Measurements from ENCODE around the gene FOXC1.

Gene FOXC1

GRCh38 chr6:1612299-1612973, 2.7 kb downstream of the FOXC1 start:
- H3K4me1 Mint-ChIP-seq, result peaks cover 35% of the 10 kb centered on the region
- H3K36me3 Mint-ChIP-seq, result no peaks in the 10 kb centered on the region
- H3K4me3 Mint-ChIP-seq, result peak overlapping the region; percentile 82
- peak overlapping the region; percentile 9 for H3K27ac Mint-ChIP-seq
- H3K9me3 Mint-ChIP-seq, result no peaks in the 10 kb centered on the region
- H3K27me3 Mint-ChIP-seq, result peaks cover 45% of the 10 kb centered on the region

DNA sequence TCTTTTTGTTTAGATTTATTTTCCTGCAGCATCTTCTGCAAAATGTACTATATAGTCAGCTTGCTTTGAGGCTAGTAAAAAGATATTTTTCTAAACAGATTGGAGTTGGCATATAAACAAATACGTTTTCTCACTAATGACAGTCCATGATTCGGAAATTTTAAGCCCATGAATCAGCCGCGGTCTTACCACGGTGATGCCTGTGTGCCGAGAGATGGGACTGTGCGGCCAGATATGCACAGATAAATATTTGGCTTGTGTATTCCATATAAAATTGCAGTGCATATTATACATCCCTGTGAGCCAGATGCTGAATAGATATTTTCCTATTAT, 3.2 kb downstream of the FOXC1 start:
- H3K27ac Mint-ChIP-seq, result no peak overlapping the region
- no peaks in the 10 kb centered on the region for H3K36me3 Mint-ChIP-seq
- peaks cover 30% of the 10 kb centered on the region for H3K4me1 Mint-ChIP-seq
- peak overlapping the region; percentile 82 for H3K4me3 Mint-ChIP-seq
- H3K9me3 Mint-ChIP-seq, result no peaks in the 10 kb centered on the region
- H3K27me3 Mint-ChIP-seq, result peaks cover 46% of the 10 kb centered on the region

DNA sequence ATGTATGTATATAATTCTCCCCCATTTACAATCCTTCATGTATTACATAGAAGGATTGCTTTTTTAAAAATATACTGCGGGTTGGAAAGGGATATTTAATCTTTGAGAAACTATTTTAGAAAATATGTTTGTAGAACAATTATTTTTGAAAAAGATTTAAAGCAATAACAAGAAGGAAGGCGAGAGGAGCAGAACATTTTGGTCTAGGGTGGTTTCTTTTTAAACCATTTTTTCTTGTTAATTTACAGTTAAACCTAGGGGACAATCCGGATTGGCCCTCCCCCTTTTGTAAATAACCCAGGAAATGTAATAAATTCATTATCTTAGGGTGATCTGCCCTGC, 3.6 kb downstream of the FOXC1 start:
- Mint-ChIP-seq H3K4me3 (no peak overlapping the region), H3K27ac (no peak overlapping the region), H3K4me1 (peaks cover 26% of the 10 kb centered on the region), H3K27me3 (peaks cover 47% of the 10 kb centered on the region), H3K36me3 (no peaks in the 10 kb centered on the region), H3K9me3 (no peaks in the 10 kb centered on the region)

DNA sequence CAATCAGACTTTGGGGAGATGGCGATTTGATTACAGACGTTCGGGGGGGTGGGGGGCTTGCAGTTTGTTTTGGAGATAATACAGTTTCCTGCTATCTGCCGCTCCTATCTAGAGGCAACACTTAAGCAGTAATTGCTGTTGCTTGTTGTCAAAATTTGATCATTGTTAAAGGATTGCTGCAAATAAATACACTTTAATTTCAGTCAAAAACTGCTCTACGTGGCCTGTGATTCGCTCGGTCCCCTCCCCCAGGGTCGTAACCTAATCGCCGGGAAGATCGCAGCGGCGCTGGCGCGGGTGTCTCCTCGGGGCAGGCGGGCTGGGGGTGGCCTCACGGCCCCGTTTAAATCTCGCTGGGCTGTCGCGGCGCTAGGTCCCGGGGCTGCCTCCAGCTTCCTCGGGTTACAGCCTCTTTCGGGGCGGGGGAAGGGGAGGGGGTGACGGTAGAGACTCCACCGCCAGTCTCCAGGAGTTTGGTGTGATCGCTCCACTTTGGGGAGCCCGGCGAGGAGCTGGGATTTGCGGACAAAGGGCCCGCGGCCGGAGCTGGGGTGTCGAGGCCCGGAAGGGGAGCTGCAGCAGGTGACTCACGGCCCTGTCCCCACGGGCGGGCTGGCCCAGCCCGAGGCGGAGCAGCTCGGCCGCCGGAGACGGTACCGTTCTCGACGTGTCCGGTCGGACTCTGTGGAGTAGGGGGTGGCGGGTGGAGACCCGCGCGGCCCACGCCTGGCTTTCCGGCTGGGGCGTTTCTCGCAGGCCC, 4.2 kb downstream of the FOXC1 start:
- peaks cover 44% of the 10 kb centered on the region for H3K27me3 Mint-ChIP-seq
- H3K36me3 Mint-ChIP-seq, result no peaks in the 10 kb centered on the region
- H3K4me1 Mint-ChIP-seq, result peaks cover 21% of the 10 kb centered on the region
- H3K9me3 Mint-ChIP-seq, result no peaks in the 10 kb centered on the region
- no peak overlapping the region for H3K4me3 Mint-ChIP-seq
- no peak overlapping the region for H3K27ac Mint-ChIP-seq

DNA sequence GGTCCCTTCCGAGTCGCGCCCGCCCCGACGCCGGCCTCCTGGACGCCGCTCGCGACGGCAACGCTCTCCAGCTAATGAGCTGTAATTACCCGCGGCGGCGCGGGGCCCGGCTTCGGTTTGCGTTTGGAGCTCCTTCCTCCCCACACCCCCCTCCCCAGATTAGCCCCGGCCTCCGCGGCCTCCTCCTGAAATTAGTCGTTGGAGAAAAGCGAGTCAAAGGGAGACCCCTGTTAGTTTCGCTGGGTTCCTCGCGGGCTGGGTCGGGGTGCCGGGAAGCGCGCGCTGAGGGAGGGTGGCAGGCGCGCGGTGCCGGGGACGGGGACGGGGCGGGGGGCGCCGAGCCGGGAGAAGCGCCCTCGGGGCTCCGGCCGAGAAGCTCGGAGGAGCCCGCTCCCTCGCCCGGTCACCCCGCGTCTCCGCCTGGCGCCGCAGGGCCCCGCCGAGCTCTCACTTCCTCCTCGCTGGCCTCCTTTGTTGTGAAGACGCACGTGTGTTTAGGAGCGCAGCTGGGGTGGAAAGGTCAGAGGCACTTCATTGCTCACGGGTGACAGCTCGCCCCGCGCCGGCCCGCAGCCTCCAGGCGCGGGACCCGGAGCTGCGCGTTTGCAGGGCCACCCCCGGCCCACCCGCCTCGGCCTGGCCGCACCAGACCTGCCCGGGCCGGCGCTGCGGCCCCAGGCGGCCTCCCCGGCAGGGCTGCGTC, 4.9 kb downstream of the FOXC1 start:
- H3K36me3 Mint-ChIP-seq, result no peaks in the 10 kb centered on the region
- H3K4me3 Mint-ChIP-seq, result no peak overlapping the region
- H3K27me3 Mint-ChIP-seq, result peaks cover 44% of the 10 kb centered on the region
- no peaks in the 10 kb centered on the region for H3K9me3 Mint-ChIP-seq
- no peak overlapping the region for H3K27ac Mint-ChIP-seq
- H3K4me1 Mint-ChIP-seq, result peaks cover 21% of the 10 kb centered on the region

GRCh38 chr6:1615151-1615852, 5.6 kb downstream of the FOXC1 start:
- H3K36me3 Mint-ChIP-seq, result no peaks in the 10 kb centered on the region
- H3K4me1 Mint-ChIP-seq, result peaks cover 21% of the 10 kb centered on the region
- H3K4me3 Mint-ChIP-seq, result no peak overlapping the region
- no peaks in the 10 kb centered on the region for H3K9me3 Mint-ChIP-seq
- no peak overlapping the region for H3K27ac Mint-ChIP-seq
- H3K27me3 Mint-ChIP-seq, result peaks cover 44% of the 10 kb centered on the region

- Mint-ChIP-seq H3K9me3 (no peaks in the 10 kb centered on the region), H3K36me3 (no peaks in the 10 kb centered on the region), H3K27ac (no peak overlapping the region), H3K27me3 (peaks cover 41% of the 10 kb centered on the region), H3K4me3 (no peak overlapping the region), H3K4me1 (peaks cover 18% of the 10 kb centered on the region)
These were observed 6.2 kb downstream of the FOXC1 start for GRCh38 chr6:1615853-1616420.

DNA sequence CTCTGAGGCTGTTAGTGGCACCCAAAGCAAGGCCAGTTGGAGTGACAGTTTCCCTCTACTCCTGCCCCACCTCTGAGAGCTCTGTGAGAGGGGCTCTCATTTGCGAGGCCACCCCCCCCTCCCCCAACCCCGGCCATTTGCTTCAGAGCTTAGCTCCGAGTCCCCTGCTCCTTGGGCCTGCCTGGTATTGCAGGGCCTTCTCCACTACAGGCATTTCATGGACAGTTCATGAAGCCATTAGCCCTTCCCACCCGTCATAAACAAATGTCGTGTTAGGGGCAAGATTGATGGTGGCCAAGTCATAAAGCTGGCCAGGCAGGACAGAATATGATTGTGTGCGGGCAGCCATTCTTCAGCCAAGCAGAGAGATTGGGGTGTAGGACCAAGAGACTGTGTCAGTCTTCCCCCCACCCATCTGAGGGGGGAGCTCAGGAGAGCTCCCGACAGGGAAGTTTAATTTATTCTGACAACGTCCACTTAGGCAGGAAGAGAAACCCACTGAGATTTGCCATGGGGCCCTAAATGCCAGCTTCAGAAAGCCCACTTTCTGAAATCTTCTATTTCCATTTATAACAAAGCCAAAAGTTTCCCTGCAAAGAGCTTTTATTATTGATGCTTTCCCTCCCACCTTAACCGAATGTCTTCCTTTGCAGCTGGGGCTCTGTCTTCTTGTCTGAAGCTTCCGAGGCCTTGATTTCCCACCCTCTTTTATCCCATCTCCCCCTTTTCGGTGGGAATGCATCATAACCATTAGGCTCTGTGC, 7.2 kb downstream of the FOXC1 start:
- Mint-ChIP-seq H3K4me1 (peaks cover 17% of the 10 kb centered on the region), H3K36me3 (no peaks in the 10 kb centered on the region), H3K27ac (no peak overlapping the region), H3K4me3 (no peak overlapping the region), H3K27me3 (peaks cover 43% of the 10 kb centered on the region), H3K9me3 (no peaks in the 10 kb centered on the region)

- H3K4me3 Mint-ChIP-seq, result no peak overlapping the region
- no peak overlapping the region for H3K27ac Mint-ChIP-seq
- H3K27me3 Mint-ChIP-seq, result peaks cover 42% of the 10 kb centered on the region
- H3K4me1 Mint-ChIP-seq, result peaks cover 9% of the 10 kb centered on the region
- H3K36me3 Mint-ChIP-seq, result peaks cover 6% of the 10 kb centered on the region
- H3K9me3 Mint-ChIP-seq, result no peaks in the 10 kb centered on the region
These were observed 8.0 kb downstream of the FOXC1 start for GRCh38 chr6:1617466-1618310.

DNA sequence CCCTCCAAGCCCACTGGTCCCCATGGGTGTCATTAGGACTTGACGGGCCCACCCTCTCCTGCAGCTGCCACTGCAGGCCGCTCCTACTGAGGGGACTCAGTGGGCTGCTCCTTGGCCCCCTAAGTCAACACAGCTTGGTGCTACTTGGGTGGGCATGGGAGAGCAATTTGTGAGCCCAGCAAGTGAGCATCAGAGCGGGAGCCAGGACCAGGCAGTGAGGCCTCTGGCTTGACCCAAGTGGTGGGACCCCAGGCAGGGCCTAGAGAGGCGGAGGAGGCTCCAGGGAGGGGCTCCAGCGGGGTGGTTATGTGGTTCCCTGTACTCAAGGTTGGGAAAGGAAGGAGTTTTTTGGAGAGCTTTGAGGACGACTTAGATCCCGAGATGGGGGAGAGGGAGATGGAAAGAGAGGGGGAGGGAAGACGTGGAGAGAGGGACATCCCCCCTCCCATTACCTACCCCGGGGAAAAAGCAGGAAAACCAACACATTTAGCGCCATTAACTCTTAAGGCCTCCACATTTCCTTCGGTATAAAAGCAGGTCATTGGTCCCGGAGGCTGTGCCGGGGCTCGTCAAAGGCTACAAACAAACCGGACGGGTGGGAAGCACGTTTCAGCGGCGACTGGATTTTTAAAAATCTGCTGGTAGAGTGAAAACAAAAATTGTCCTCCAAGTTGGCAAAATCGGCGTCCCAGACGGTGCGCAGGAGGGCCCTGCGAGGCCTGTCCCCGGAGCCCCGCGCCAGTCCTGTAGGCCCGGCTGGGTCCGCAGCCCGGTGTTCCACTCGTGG, 8.8 kb downstream of the FOXC1 start:
- no peak overlapping the region for H3K27ac Mint-ChIP-seq
- peaks cover 36% of the 10 kb centered on the region for H3K27me3 Mint-ChIP-seq
- peaks cover 10% of the 10 kb centered on the region for H3K36me3 Mint-ChIP-seq
- peaks cover 2% of the 10 kb centered on the region for H3K4me1 Mint-ChIP-seq
- H3K9me3 Mint-ChIP-seq, result no peaks in the 10 kb centered on the region
- no peak overlapping the region for H3K4me3 Mint-ChIP-seq

DNA sequence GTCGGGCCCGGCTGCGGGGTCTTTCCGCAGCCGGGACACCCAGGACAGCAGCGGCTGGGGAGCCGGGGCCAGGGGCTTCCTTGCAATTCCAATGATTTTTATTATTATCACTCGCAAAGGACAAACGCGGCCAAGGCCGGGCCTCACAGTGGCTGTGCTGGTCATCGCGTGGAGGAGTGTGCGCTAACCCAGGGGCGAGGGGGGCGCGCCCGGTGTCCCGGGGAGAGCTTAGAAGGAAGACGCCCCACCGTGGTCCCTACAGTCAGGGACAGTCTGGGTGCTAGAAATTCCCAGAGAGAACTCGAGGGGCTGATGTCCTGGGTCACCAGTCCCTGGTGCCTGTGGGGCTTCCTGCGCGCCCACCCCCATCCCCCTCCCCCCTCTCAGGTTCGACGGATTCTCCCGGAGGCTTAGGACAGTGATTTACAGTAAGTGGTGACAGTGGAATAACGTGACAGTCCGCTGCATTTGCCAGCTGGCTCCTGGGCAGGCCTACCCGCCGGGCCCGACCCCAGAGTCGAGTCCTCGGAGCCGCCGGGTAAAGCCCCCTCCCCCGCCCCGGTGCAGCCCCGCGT, 9.5 kb downstream of the FOXC1 start:
- no peak overlapping the region for H3K27ac Mint-ChIP-seq
- H3K27me3 Mint-ChIP-seq, result peaks cover 36% of the 10 kb centered on the region
- no peaks in the 10 kb centered on the region for H3K4me1 Mint-ChIP-seq
- H3K9me3 Mint-ChIP-seq, result no peaks in the 10 kb centered on the region
- H3K36me3 Mint-ChIP-seq, result peaks cover 11% of the 10 kb centered on the region
- no peak overlapping the region for H3K4me3 Mint-ChIP-seq

DNA sequence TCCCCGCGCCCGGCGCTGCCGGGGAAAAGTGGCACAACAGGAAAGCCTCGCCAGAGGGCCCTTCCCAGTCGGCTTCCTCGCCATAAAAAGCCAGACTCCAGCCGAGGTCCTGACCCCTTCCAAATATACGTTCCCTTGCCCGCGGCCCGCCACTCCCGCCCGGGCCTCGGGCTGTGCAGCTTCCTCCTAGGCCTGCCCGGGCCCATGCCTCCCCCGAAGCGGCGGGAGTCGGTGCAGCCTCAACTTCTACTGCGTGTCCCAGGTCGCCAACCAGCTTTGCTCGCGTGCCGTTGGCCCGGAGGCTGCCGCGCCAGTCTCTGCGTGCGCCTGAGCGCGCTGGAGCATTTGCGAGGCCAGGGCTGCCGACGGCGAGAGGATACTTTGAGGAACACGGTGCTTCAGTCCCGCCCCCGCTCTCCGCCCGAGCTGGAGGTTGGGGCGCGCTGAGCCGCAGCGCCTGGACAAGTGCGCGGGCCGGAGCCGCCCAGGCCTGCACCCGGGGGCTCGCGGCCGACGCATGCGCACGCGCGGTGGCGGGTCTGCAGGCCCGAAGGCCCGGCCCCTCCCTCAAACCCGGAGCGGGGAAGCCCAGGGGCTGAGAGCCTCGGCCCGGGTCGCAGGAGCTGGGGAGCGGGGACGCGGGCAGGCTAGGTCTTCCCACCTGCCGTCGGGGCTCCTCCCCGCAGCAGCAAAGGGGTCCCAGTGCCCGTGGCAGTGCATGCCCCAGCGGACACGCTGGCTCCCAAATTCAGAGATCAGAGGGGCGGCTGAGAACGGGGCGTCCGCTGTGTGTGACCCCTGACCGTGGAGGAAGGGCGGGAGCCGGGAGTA, 10.2 kb downstream of the FOXC1 start:
- Mint-ChIP-seq H3K27me3 (peaks cover 36% of the 10 kb centered on the region), H3K4me1 (no peaks in the 10 kb centered on the region), H3K36me3 (peaks cover 11% of the 10 kb centered on the region), H3K9me3 (no peaks in the 10 kb centered on the region), H3K27ac (no peak overlapping the region), H3K4me3 (peak overlapping the region; percentile 33)

All from activated naive CD4-positive, alpha-beta T cell treated with anti-CD3 and anti-CD28 coated beads, Interleukin-2, amount 50 U/mL, for 24 hours (primary cell).